Stimulated activated CD4-positive, alpha-beta T cell treated with anti-CD3 and anti-CD28 coated beads, Interleukin-12 subunit alpha, Interleukin-12 subunit beta, amount 100 ng/mL, for 24 hours (primary cell): ENCODE data around the gene ME1.
"Not testable (repeated sequence)": the region's sequence is repeated elsewhere in the genome, so short reads cannot be mapped to it uniquely, and the experiment has no call there.

Source experiments
- DNase-seq, 2 experiments: peaks; one replicate each; pipeline ENCODE4 v3.0.0-alpha.2; 2020; ENCODE audit warnings: low read depth in 2 of 2

Gene ME1

GRCh38 chr6:83430611-83431544 lies at the start of gene ME1:
TSS of gene ME1 (minus strand) at chr6:83431051. CDS start at chr6:83430954, 97 bp downstream.
- peak in 1 of 2 experiments; percentile 6 for DNase-seq

GRCh38 chr6:83480470-83480869 lies 49.6 kb upstream of the ME1 start:
- no peak for DNase-seq

GRCh38 chr6:83479389-83479788 lies 48.5 kb upstream of the ME1 start:
- DNase-seq: no peak

- no peak for DNase-seq
Measured at GRCh38 chr6:83476971-83477370, 46.1 kb upstream of the ME1 start.

- DNase-seq: no peak
Measured at GRCh38 chr6:83474309-83474708, 43.5 kb upstream of the ME1 start.

GRCh38 chr6:83472767-83473166 lies 41.9 kb upstream of the ME1 start:
- DNase-seq: no peak

GRCh38 chr6:83470587-83470986 lies 39.7 kb upstream of the ME1 start:
- DNase-seq: no peak

GRCh38 chr6:83470001-83470400 lies 39.1 kb upstream of the ME1 start:
- no peak for DNase-seq

- DNase-seq: no peak
Measured at GRCh38 chr6:83467620-83468036, 36.8 kb upstream of the ME1 start.

GRCh38 chr6:83466328-83466727 lies 35.5 kb upstream of the ME1 start:
- DNase-seq: no peak

GRCh38 chr6:83464381-83465140 lies 33.7 kb upstream of the ME1 start:
- no peak for DNase-seq

GRCh38 chr6:83463886-83464285 lies 33.0 kb upstream of the ME1 start:
- DNase-seq: no peak

- DNase-seq: no peak
Measured at GRCh38 chr6:83462524-83462923, 31.7 kb upstream of the ME1 start.

GRCh38 chr6:83461438-83461837 lies 30.6 kb upstream of the ME1 start:
- DNase-seq: no peak

- no peak for DNase-seq
Measured at GRCh38 chr6:83459663-83460062, 28.8 kb upstream of the ME1 start.

- not testable (repeated sequence) for DNase-seq
Measured at GRCh38 chr6:83450015-83450414, 19.2 kb upstream of the ME1 start.

GRCh38 chr6:83444086-83444699 lies 13.3 kb upstream of the ME1 start:
- DNase-seq: not testable (repeated sequence)

- no peak for DNase-seq
Measured at GRCh38 chr6:83443516-83443915, 12.7 kb upstream of the ME1 start.

GRCh38 chr6:83442752-83443151 lies 11.9 kb upstream of the ME1 start:
- DNase-seq: no peak

GRCh38 chr6:83439201-83439600 lies 8.3 kb upstream of the ME1 start:
- no peak for DNase-seq

- no peak for DNase-seq
Measured at GRCh38 chr6:83436674-83437073, 5.8 kb upstream of the ME1 start.

GRCh38 chr6:83433177-83433576 lies 2.3 kb upstream of the ME1 start:
- no peak for DNase-seq
